ENCODE data around the gene LHX3. TPM values are rescaled to one million over a fixed set of nuclear protein-coding genes. Genes with fewer than 3 reads are reported as not detected.

Gene LHX3
- polyA plus RNA-seq, 1 donor: not detected

GRCh38 chr9:136191960-136192286, 13.0 kb downstream of the LHX3 start:
- DNase-seq: no peak

GRCh38 chr9:136191099-136191959, 13.6 kb downstream of the LHX3 start:
- no peak for DNase-seq

- no peak for DNase-seq
Measured at GRCh38 chr9:136190656-136191055, 14.3 kb downstream of the LHX3 start.

GRCh38 chr9:136190237-136190601, 14.7 kb downstream of the LHX3 start:
- DNase-seq: no peak

GRCh38 chr9:136189394-136190236, 15.3 kb downstream of the LHX3 start:
- no peak for DNase-seq

- DNase-seq: no peak
Measured at GRCh38 chr9:136187683-136188586, 17.0 kb downstream of the LHX3 start.

GRCh38 chr9:136187197-136187596, 17.7 kb downstream of the LHX3 start:
- DNase-seq: no peak

- no peak for DNase-seq
Measured at GRCh38 chr9:136186386-136186785, 18.5 kb downstream of the LHX3 start.

GRCh38 chr9:136185596-136186366, 19.1 kb downstream of the LHX3 start:
- DNase-seq: no peak

GRCh38 chr9:136185066-136185465, 19.9 kb downstream of the LHX3 start:
- no peak for DNase-seq

- DNase-seq: no peak
Measured at GRCh38 chr9:136182850-136183422, 22.0 kb downstream of the LHX3 start.

- no peak for DNase-seq
Measured at GRCh38 chr9:136182420-136182787, 22.5 kb downstream of the LHX3 start.

GRCh38 chr9:136181784-136182419, 23.0 kb downstream of the LHX3 start:
- DNase-seq: no peak

GRCh38 chr9:136180586-136180985, 24.3 kb downstream of the LHX3 start:
- no peak for DNase-seq

GRCh38 chr9:136179761-136180160, 25.2 kb downstream of the LHX3 start:
- no peak for DNase-seq

GRCh38 chr9:136179101-136179616, 25.8 kb downstream of the LHX3 start:
- DNase-seq: no peak

- no peak for DNase-seq
Measured at GRCh38 chr9:136178773-136179075, 26.2 kb downstream of the LHX3 start.

- DNase-seq: no peak
Measured at GRCh38 chr9:136178061-136178772, 26.7 kb downstream of the LHX3 start.

- no peak for DNase-seq
Measured at GRCh38 chr9:136177224-136177623, 27.7 kb downstream of the LHX3 start.

GRCh38 chr9:136175616-136176197, 29.2 kb downstream of the LHX3 start:
- no peak for DNase-seq
